ENCODE data around the gene WDR36. TPM values are rescaled to one million over a fixed set of nuclear protein-coding genes. Genes with fewer than 3 reads are reported as not detected.

Gene WDR36
- total RNA-seq, 6 experiments from 2014 or later = 26.9 to 30.5 (median 28.6) TPM

- no peaks in the 10 kb centered on the region for H3K9me3 Mint-ChIP-seq
- DNase-seq = no peak
- H3K36me3 Mint-ChIP-seq (ENCODE audit: low read depth) = peaks cover 26% of the 10 kb centered on the region
- H3K4me3 Mint-ChIP-seq = no peak overlapping the region
- peaks cover 1% of the 10 kb centered on the region; the same call in 1 of the 2 replicates for H3K4me1 Mint-ChIP-seq (ENCODE audit: low read depth)
- no peak overlapping the region for H3K27ac Mint-ChIP-seq
- TF ChIP-seq, protein P1, sequence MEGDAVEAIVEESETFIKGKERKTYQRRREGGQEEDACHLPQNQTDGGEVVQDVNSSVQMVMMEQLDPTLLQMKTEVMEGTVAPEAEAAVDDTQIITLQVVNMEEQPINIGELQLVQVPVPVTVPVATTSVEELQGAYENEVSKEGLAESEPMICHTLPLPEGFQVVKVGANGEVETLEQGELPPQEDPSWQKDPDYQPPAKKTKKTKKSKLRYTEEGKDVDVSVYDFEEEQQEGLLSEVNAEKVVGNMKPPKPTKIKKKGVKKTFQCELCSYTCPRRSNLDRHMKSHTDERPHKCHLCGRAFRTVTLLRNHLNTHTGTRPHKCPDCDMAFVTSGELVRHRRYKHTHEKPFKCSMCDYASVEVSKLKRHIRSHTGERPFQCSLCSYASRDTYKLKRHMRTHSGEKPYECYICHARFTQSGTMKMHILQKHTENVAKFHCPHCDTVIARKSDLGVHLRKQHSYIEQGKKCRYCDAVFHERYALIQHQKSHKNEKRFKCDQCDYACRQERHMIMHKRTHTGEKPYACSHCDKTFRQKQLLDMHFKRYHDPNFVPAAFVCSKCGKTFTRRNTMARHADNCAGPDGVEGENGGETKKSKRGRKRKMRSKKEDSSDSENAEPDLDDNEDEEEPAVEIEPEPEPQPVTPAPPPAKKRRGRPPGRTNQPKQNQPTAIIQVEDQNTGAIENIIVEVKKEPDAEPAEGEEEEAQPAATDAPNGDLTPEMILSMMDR (IDR thresholded peaks at IDR 0.05) = no peak
- H3K27me3 Mint-ChIP-seq (ENCODE audit: insufficient read depth) = no peaks in the 10 kb centered on the region
These were observed 24.4 kb downstream of the WDR36 start for GRCh38 chr5:111116550-111116949.

- no peak overlapping the region; the same call in 1 of the 2 replicates for H3K27ac Mint-ChIP-seq
- H3K27me3 Mint-ChIP-seq (ENCODE audit: insufficient read depth) = no peaks in the 10 kb centered on the region
- no peak for DNase-seq
- H3K9me3 Mint-ChIP-seq = no peaks in the 10 kb centered on the region
- H3K4me3 Mint-ChIP-seq = no peak overlapping the region
- peaks cover 6% of the 10 kb centered on the region; the same call in 1 of the 2 replicates for H3K4me1 Mint-ChIP-seq (ENCODE audit: low read depth)
- H3K36me3 Mint-ChIP-seq (ENCODE audit: low read depth) = peaks cover 31% of the 10 kb centered on the region
- TF ChIP-seq, protein P1 (IDR thresholded peaks at IDR 0.05) = no peak
These were observed 25.0 kb downstream of the WDR36 start for GRCh38 chr5:111117136-111117535.

DNA sequence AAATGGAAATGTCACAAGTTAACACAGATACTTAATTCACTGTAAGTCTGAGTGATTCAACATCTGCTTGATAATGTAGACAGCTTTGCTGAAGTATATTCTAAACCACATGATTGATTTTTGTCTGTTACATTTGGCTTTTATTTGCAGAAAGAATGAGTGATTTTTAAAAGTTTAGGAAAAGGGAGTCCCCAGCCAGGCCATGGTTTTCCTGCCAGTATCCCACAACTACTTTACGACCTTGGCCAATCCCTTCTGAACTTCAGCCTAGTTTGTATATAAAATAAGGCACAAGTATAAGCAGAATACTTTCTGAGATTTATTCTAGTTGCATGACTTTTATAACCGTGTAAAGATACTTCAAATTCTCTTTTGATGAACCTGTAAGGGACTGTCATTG lies 27.1 kb downstream of the WDR36 start:
- no peak overlapping the region for H3K27ac Mint-ChIP-seq
- TF ChIP-seq, protein P1 (IDR thresholded peaks at IDR 0.05) = no peak
- H3K4me1 Mint-ChIP-seq (ENCODE audit: low read depth) = peaks cover 6% of the 10 kb centered on the region; the same call in 1 of the 2 replicates
- no peaks in the 10 kb centered on the region for H3K27me3 Mint-ChIP-seq (ENCODE audit: insufficient read depth)
- DNase-seq = no peak
- peaks cover 23% of the 10 kb centered on the region for H3K36me3 Mint-ChIP-seq (ENCODE audit: low read depth)
- no peak overlapping the region for H3K4me3 Mint-ChIP-seq
- no peaks in the 10 kb centered on the region for H3K9me3 Mint-ChIP-seq

DNA sequence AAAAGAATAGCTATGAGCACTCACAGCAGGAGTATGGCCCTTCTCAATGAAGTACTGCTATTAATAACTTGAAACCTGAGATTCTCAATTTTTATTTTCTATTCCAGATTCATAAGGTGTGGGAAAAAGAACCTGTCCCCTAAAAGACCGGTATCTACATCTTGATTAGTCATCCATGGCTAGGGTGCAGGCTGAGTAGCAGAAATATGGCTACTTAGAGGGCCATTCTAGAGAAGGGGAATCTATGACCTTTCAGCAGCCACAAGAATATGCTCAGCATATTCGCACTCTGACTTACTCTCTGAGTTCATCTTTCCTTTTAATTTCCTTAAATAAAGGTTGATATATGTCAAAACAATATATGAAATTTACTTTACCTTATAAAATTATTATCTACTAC lies 27.7 kb downstream of the WDR36 start:
- TF ChIP-seq, protein P1 (IDR thresholded peaks at IDR 0.05) = no peak
- Mint-ChIP-seq H3K36me3 (ENCODE audit: low read depth) (peaks cover 22% of the 10 kb centered on the region), H3K27me3 (ENCODE audit: insufficient read depth) (no peaks in the 10 kb centered on the region), H3K27ac (no peak overlapping the region), H3K4me1 (ENCODE audit: low read depth) (peaks cover 12% of the 10 kb centered on the region), H3K9me3 (no peaks in the 10 kb centered on the region), H3K4me3 (no peak overlapping the region)
- DNase-seq = no peak

DNA sequence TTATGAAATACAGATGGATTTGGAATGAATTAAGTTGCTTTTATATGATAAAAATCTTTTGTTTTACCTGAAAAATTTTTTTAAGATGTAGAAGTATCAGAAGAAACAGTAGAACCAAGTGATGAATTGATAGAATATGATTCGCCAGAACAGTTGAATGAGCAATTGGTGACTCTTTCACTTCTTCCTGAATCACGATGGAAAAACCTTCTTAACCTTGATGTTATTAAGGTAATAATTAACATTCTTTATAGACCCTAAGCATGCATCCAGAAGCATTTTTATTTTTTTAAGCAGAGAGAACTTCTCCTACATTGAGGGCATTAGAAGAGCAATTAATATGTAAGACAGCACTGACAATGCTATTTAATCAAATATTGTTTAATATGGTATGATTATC lies 28.8 kb downstream of the WDR36 start:
- TF ChIP-seq, protein P1 (IDR thresholded peaks at IDR 0.05) = no peak
- peaks cover 22% of the 10 kb centered on the region for H3K36me3 Mint-ChIP-seq (ENCODE audit: low read depth)
- DNase-seq = no peak
- H3K27ac Mint-ChIP-seq = no peak overlapping the region
- H3K9me3 Mint-ChIP-seq = no peaks in the 10 kb centered on the region
- no peaks in the 10 kb centered on the region for H3K27me3 Mint-ChIP-seq (ENCODE audit: insufficient read depth)
- H3K4me3 Mint-ChIP-seq = no peak overlapping the region
- H3K4me1 Mint-ChIP-seq (ENCODE audit: low read depth) = peaks cover 13% of the 10 kb centered on the region

GRCh38 chr5:111121926-111122325 lies 29.8 kb downstream of the WDR36 start:
- Mint-ChIP-seq H3K27ac (no peak overlapping the region), H3K36me3 (ENCODE audit: low read depth) (peaks cover 33% of the 10 kb centered on the region), H3K4me3 (no peak overlapping the region), H3K4me1 (ENCODE audit: low read depth) (peaks cover 22% of the 10 kb centered on the region), H3K9me3 (no peaks in the 10 kb centered on the region), H3K27me3 (ENCODE audit: insufficient read depth) (no peaks in the 10 kb centered on the region)
- TF ChIP-seq, protein P1 (IDR thresholded peaks at IDR 0.05) = no peak
- no peak for DNase-seq

All from HFFc6 (cell line).